A549 treated with AZD9567 at 1 μM for 4 hours (cell line): Measurements from ENCODE around the gene GRM6. TPM values are rescaled to one million over a fixed set of nuclear protein-coding genes. Genes with fewer than 3 reads are reported as not detected.

Experiments
- total RNA-seq: library from RNA; stranded (reverse); fragments of 200-300 nt; extraction: Qiagen RNA extraction; gene quantifications from 5 replicates; pipeline ENCODE4 v1.2.3, GENCODE V29; 2022; ENCODE audit not compliant: insufficient read depth

Gene GRM6
- not detected in 5 replicates for total RNA-seq

GRCh38 chr5:178994580-178995340, at the start of gene GRM6:
TSS of gene GRM6 (minus strand) at chr5:178995320. CDS start at chr5:178994944, 376 bp downstream.

GRCh38 chr5:179023528-179024189, 28.5 kb upstream of the GRM6 start, which contains the start of gene ZNF879:
TSS of gene ZNF879 (plus strand) at chr5:179023804. CDS start at chr5:179025005, 1,201 bp downstream.

GRCh38 chr5:178940569-178941360, 54.4 kb downstream of the GRM6 start, which contains the start of gene ZNF454:
TSS of gene ZNF454 (plus strand) at chr5:178941198. CDS start at chr5:178942792, 1,594 bp downstream.

Other genes with a start within 250 kb of the GRM6 start
- 3.5 to 6.8 TPM (median 5.1 TPM) in 5 replicates for gene ZNF354B, start 135.4 kb downstream of the GRM6 start, total RNA-seq
- gene ZFP2, start 99.4 kb downstream of the GRM6 start, total RNA-seq = 0.03 TPM in 1 of 5 replicates, not detected in the others
- not detected in 5 replicates for gene ZNF454, start 54.1 kb downstream of the GRM6 start, total RNA-seq
- 0.42 to 0.84 TPM (median 0.59 TPM) in 5 replicates for gene ZNF879, start 28.5 kb upstream of the GRM6 start, total RNA-seq
- gene ZNF354C, start 65.1 kb upstream of the GRM6 start, total RNA-seq = 0.49 to 0.86 TPM (median 0.70 TPM) in 5 replicates